GM12873 (cell line): ENCODE data around the gene PROZ.

Source experiments
- CTCF ChIP-seq: IDR thresholded peaks from 2 replicates; pipeline ENCODE4 v1.5.1; 2012; ENCODE audit warnings: low read depth, mild to moderate bottlenecking, moderate library complexity, low read length, control low read depth; ENCODE audit not compliant: insufficient read depth; ENCODE audit errors: missing control alignments

PROZ gene

DNA sequence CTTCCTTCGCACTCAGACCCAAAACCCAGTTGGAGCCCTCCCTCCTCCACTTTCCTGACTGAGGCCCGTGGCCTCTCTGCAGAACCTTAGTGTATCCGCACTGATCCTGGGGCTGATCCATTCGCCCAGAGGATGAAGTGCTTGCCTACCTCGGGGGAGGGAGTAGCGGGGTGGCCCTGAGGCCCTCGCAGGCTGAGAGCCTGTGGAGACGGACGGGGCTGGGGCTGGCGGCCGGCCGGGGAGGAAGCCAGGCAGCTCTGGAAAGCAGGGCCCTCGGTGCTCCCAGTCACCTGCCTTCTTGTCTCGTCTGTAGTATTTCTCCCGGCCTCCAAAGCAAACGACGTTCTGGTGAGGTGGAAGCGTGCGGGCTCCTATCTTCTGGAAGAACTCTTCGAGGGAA lies 1.3 kb downstream of the PROZ start:
- TF ChIP-seq CTCF = no peak

GRCh38 chr13:113160983-113161382 lies 2.5 kb downstream of the PROZ start:
- TF ChIP-seq CTCF = no peak

GRCh38 chr13:113161433-113161832 lies 3.0 kb downstream of the PROZ start:
- no peak for TF ChIP-seq CTCF

DNA sequence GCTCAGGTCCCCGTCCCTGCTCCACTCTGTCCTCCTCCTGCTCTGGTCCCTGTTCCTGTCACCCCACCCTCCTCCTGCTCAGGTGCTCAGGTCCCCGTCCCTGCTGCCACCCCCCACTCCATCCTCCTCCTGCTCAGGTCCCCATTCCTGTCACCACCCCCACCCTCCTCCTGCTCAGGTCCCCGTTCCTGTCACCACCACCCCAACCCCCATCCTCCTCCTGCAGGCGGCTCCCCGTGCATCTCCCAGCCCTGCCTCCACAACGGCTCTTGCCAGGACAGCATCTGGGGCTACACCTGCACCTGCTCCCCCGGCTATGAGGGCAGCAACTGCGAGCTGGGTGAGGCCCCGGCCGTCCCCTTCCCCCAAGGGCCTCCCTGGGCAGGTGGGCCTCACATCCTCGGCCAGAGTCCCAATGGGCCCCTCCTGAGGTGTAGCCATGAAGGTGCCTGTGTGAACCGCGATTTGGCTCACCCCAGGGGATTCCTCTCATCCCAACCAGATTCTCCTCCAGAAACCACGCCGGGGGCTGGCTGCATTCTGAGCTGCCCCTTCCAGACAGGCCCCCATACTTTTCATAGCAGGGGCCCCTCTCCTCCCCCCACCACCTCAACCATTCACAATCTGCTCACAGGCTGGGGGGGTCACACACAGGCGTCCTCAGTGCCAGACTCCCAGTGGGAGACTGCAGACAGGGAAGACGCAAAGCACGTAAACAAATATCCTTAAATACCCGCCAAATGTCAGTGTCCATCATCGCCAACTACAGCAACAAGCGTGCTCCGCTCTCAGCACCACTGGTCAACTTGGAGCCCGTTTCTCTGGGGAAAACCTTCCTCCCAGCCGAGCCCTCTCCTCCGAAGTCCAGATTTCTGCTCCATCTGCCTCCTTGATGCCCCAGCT lies 4.6 kb downstream of the PROZ start:
- TF ChIP-seq CTCF = no peak

GRCh38 chr13:113164492-113164891 lies 6.0 kb downstream of the PROZ start:
- TF ChIP-seq CTCF = no peak

DNA sequence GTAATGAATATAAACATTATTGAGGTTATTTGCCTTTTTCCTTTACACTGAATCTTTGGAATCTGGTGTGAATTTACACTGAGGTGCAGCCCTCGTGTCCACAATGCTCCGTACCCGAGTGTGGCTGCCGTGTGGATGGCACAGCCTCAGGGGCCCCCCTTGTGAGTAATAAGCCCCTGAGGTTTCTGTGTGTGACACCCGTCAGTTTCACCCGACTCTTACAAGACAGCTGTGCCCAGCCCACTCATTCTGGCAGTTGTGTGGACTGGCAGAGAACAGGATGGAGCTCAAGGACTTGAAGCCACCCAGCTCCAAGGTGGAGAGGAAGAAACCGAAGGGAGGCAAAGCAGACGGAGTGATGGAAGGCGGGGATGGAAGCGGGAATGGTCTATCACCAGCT lies 7.8 kb downstream of the PROZ start:
- TF ChIP-seq CTCF = no peak

DNA sequence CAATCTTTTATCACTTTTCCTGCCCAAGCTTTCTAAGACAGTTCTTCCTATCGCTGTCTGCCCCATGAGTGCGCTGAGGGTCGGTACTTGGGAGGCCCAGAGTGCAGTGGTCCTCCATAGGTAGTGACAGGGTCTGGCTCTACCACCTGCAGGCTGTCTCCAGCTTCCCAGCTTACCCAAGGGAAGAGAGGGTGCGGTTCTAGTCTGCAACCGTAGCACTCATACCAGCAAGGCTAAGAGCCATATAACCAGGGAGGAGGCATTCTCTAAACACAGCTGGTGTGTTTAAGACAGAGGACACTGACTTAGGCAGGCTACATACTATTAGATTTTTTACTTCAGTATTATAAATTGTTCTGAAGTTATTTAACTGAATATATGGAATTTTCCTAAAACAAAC lies 8.2 kb downstream of the PROZ start:
- no peak for TF ChIP-seq CTCF
